SK-N-MC (cell line): ENCODE results near the gene LRIG2.
"Not testable (repeated sequence)": the region's sequence is repeated elsewhere in the genome, so short reads cannot be mapped to it uniquely, and the experiment has no call there.

Source experiments
- EZH2 ChIP-seq: fragments of 200-600 bp; sonication (generic); IDR thresholded peaks from one replicate; pipeline ENCODE4 v1.6.1; 2017; ENCODE audit warnings: antibody characterized with exemption
- POLR2AphosphoS5 ChIP-seq: IDR thresholded peaks from 2 replicates; pipeline ENCODE4 v1.6.1; 2012; ENCODE audit warnings: mild to moderate bottlenecking, low read depth, low read length, borderline replicate concordance

DNA sequence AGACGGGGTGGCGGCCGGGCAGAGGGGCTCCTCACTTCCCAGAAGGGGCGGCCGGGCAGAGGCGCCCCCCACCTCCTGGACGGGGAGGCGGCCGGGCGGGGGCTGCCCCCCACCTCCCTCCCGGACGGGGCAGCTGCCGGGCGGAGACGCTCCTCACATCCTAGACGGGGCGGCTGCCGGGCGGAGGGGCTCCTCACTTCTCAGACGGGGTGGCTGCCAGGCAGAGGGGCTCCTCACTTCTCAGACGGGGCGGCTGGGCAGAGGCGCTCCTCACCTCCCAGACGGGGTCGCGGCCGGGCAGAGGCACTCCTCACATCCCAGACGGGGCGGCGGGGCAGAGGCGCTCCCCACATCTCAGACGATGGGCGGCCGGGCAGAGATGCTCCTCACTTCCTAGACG, 9.5 kb upstream of the LRIG2 start:
- not testable (repeated sequence) for TF ChIP-seq EZH2, POLR2AphosphoS5
